Right atrium auricular region (tissue), 2 donors: ENCODE data around the gene C1orf21. TPM values are rescaled to one million over a fixed set of nuclear protein-coding genes. Genes with fewer than 3 reads are reported as not detected.

Source experiments
- DNase-seq: peaks from one replicate; pipeline ENCODE4 v3.0.0-alpha.2; 2019; ENCODE audit warnings: low spot score
- H3K27ac ChIP-seq, 2 donors: fragments of 200-600 bp; sonication (generic); 1 replicate in 1 of 2; 2 replicates in 1 of 2; pipeline ENCODE4 v1.5.1; 2016 to 2019
- H3K27me3 ChIP-seq, 2 donors: fragments of 200-600 bp; sonication (generic); one replicate each; pipeline versions ENCODE4 v1.5.1 to v1.6.0; 2017 to 2019
- H3K36me3 ChIP-seq: fragments of 200-600 bp; sonication (generic); one replicate; pipeline ENCODE4 v1.5.1; 2016
- H3K4me1 ChIP-seq, 2 donors: fragments of 200-600 bp; sonication (generic); one replicate each; pipeline versions ENCODE4 v1.5.1 to v1.6.0; 2017 to 2019
- H3K4me3 ChIP-seq, 2 donors: fragments of 200-600 bp; sonication (generic); 1 replicate in 1 of 2; 2 replicates in 1 of 2; pipeline ENCODE4 v1.5.1; 2017 to 2019; ENCODE audit warnings: mild to moderate bottlenecking in 1 of 2, moderate library complexity in 1 of 2
- H3K9me3 ChIP-seq, 2 donors: fragments of 200-600 bp; sonication (generic); one replicate each; pipeline ENCODE4 v1.5.1; 2019
- total RNA-seq, 2 donors: library from RNA; depleted of rRNA; stranded (reverse); fragments of >200 nt; gene quantifications; one replicate each; pipeline ENCODE4 v1.1.0, GENCODE V29; 2016
- TF ChIP-seq, protein P1 (sequence below), 2 donors: fragments of 200-600 bp; sonication (generic); IDR thresholded peaks; one replicate each; pipeline ENCODE4 v1.5.1; 2019; ENCODE audit warnings: antibody characterized with exemption in 2 of 2

Gene C1orf21
- total RNA-seq, 2 donors from 2014 or later = 49.4 to 78.5 TPM

DNA sequence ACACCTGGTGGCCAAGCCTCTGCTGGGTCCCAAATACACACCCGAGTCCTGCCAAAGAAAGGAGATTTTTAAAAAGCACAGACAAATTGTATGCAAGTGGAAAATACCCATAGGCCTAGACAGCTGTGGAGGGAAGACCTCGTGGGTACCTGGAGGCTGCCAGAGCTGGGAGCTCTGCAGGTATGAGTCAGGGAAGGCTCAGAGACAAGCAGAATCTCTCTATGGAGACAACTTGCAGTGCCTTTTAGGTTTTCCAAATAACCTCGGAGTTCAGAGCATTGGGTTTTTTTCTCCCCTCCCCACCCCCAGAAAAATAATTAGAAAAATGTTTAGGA, 240.1 kb downstream of the C1orf21 start:
- no peak for DNase-seq
- Histone ChIP-seq H3K4me1 (peaks cover 0 to 81% of the 10 kb centered on the region in 2 donors), H3K27me3 (no peaks in the 10 kb centered on the region), H3K4me3 (no peak overlapping the region), H3K9me3 (no peaks in the 10 kb centered on the region), H3K36me3 (no peaks in the 10 kb centered on the region), H3K27ac (peak overlapping the region; percentile 78 to 96)
- TF ChIP-seq, protein P1, sequence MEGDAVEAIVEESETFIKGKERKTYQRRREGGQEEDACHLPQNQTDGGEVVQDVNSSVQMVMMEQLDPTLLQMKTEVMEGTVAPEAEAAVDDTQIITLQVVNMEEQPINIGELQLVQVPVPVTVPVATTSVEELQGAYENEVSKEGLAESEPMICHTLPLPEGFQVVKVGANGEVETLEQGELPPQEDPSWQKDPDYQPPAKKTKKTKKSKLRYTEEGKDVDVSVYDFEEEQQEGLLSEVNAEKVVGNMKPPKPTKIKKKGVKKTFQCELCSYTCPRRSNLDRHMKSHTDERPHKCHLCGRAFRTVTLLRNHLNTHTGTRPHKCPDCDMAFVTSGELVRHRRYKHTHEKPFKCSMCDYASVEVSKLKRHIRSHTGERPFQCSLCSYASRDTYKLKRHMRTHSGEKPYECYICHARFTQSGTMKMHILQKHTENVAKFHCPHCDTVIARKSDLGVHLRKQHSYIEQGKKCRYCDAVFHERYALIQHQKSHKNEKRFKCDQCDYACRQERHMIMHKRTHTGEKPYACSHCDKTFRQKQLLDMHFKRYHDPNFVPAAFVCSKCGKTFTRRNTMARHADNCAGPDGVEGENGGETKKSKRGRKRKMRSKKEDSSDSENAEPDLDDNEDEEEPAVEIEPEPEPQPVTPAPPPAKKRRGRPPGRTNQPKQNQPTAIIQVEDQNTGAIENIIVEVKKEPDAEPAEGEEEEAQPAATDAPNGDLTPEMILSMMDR (IDR thresholded peaks at IDR 0.05) = no peak

DNA sequence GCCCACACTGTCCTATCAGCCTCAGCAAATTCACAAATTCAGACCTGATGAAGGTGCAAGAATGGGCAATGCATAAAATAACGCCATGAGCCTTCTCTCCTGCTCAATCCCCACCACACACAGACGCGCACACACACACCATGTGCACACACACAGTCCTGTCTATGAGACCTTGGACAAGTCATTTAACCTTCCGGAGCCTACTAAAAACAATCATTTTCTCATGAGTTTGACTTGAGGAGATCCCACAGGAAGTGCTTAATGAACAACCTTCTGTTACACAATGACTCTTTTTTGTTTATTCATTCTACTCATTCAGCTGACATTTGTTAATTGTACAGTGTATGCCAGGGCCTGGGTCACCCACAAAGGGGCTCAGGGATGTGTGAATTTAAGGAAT, 242.4 kb downstream of the C1orf21 start:
- TF ChIP-seq, protein P1 (IDR thresholded peaks at IDR 0.05) = no peak
- no peak for DNase-seq
- no peak overlapping the region for H3K4me3 ChIP-seq
- no peaks in the 10 kb centered on the region for H3K9me3 ChIP-seq
- no peaks in the 10 kb centered on the region for H3K36me3 ChIP-seq
- H3K4me1 ChIP-seq = peaks cover 0 to 80% of the 10 kb centered on the region in 2 donors
- H3K27ac ChIP-seq = peak overlapping the region; percentile 60 to 74
- H3K27me3 ChIP-seq = no peaks in the 10 kb centered on the region

DNA sequence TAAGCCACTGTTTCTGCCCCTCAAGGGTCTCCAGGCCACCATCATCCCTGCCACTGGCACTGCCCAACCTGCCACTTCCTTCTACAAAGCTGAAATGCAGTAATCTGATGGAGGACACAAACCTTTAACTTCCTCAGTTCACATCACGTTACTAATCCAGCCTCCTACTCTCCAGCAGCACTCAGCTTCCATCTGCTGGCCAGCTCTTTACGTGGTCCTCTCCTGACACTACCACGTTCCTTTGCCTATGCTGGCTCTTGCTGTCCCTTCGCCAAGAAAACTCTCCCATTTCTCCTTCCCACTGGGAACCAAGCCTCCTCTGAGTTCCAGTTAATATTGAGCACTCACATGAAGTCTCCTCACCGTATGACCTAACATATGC, 243.8 kb downstream of the C1orf21 start:
- H3K4me3 ChIP-seq = no peak overlapping the region
- H3K27me3 ChIP-seq = no peaks in the 10 kb centered on the region
- DNase-seq = no peak
- peak overlapping the region; percentile 60 to 74 for H3K27ac ChIP-seq
- no peaks in the 10 kb centered on the region for H3K36me3 ChIP-seq
- TF ChIP-seq, protein P1 (IDR thresholded peaks at IDR 0.05) = peak in 1 of 2 donors; percentile 13
- H3K9me3 ChIP-seq = no peaks in the 10 kb centered on the region
- peaks cover 0 to 75% of the 10 kb centered on the region in 2 donors for H3K4me1 ChIP-seq

DNA sequence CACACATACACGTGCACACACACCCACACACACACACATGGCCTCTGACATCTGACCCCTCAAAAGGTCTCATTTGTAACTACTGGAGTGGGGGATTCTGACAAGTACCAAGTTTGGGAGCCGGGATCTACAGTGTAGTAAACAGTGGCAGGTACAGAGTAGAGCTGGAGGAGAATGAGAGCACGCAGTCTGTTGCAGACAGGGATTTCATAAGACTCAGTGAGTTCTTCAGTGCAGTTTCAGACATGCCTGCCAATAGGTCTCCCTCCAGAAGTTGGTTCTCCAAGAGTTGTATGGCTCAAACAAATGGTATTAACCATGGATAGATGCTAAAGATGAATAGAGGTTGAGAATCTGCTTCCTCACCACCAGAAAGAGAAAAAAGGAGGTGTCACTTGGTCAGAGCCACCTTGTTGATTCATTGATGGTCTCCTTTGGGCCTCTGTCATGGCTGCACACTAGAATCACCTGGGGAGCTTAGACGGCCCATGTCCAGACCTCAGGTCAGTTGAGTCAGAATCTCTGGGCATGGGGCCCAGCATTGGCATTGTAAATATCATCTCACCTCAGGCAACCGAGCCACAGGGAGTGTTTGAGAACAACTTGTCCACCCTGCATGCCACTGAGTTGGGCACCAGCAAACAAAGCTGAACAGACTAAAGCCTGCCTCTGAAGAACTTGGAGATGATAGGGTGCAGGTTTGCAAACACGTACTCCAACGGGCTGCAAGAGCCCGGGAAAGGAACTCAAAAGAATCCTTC, 245.8 kb downstream of the C1orf21 start:
- Histone ChIP-seq H3K36me3 (no peaks in the 10 kb centered on the region), H3K27ac (peak overlapping the region; percentile 4 to 47), H3K4me1 (peaks cover 0 to 63% of the 10 kb centered on the region in 2 donors), H3K27me3 (no peaks in the 10 kb centered on the region), H3K4me3 (no peak overlapping the region), H3K9me3 (peaks cover 0 to 3% of the 10 kb centered on the region in 2 donors)
- no peak for DNase-seq
- TF ChIP-seq, protein P1 (IDR thresholded peaks at IDR 0.05) = no peak

DNA sequence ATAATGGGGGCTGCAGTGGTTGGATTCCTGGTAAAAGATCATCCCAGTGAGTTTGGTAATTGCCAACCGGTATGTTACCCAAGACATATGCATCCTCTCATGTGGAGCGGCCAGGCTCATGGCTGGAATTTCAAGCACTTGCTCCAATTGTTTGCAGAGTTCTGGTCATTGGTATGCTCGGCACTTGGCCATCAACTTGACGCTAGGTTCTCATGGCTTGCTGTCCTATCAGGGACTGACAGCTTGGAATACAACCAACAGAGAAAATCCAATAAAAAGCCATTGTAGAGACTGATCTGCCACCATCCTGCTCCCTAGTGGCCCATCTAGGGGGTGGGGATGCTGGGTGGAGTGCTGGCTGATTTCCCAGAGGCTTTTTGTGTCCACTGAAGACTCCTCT, 247.0 kb downstream of the C1orf21 start:
- H3K9me3 ChIP-seq = peaks cover 0 to 5% of the 10 kb centered on the region in 2 donors
- no peak overlapping the region for H3K4me3 ChIP-seq
- no peaks in the 10 kb centered on the region for H3K36me3 ChIP-seq
- H3K4me1 ChIP-seq = peaks cover 0 to 61% of the 10 kb centered on the region in 2 donors
- peak overlapping the region in 1 of 2 donors; percentile 47 for H3K27ac ChIP-seq
- DNase-seq = no peak
- H3K27me3 ChIP-seq = no peaks in the 10 kb centered on the region
- TF ChIP-seq, protein P1 (IDR thresholded peaks at IDR 0.05) = no peak

DNA sequence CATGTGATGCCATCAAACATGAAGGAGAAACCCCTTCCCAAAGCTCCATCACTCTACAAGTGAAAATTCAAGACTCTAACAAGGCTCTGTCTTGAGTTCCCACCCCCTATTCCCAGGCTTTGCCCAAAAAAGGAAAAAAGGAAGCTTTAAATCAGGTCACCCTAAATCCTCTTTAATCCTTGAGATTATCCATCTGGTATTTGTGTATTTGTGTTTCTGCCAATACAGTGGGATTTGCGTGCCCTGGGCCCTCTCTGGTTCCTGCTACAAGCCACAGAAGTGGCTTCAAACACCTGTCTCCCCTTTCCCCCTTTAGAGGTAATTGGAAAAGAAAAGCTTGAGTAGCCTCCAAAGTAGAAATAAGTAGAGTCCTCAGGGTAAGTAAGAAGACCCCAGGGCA, 247.5 kb downstream of the C1orf21 start:
- no peaks in the 10 kb centered on the region for H3K27me3 ChIP-seq
- no peak for DNase-seq
- H3K4me1 ChIP-seq = peaks cover 0 to 58% of the 10 kb centered on the region in 2 donors
- H3K4me3 ChIP-seq = no peak overlapping the region
- H3K9me3 ChIP-seq = peaks cover 0 to 5% of the 10 kb centered on the region in 2 donors
- no peaks in the 10 kb centered on the region for H3K36me3 ChIP-seq
- peak overlapping the region in 1 of 2 donors; percentile 47 for H3K27ac ChIP-seq
- TF ChIP-seq, protein P1 (IDR thresholded peaks at IDR 0.05) = no peak
